IMR-90 (cell line): ENCODE data around the gene CIART. TPM values are rescaled to one million over a fixed set of nuclear protein-coding genes. Genes with fewer than 3 reads are reported as not detected.

Experiments used
- ATAC-seq: fragments of 200-7000 bp; cut with Tn5 transposase; 2 replicates; pipeline ENCODE4 v1.9.1; 2020; ENCODE audit warnings: low read depth, mild to moderate bottlenecking, moderate library complexity
- BruUV-seq: library from RNA; stranded (reverse); fragments of 400-500 nt; replicated peaks from 2 replicates; lab custom pipeline; 2021; lab: Mats Ljungman, UMichigan
- CTCF ChIA-PET: fragments of 300-600 bp; formaldehyde crosslinking; extraction: SDS; loops from one replicate; lab custom pipeline; 2021; ENCODE audit warnings: antibody characterized with exemption; lab: Yijun Ruan, JAX
- POLR2A ChIA-PET: fragments of 300-600 bp; sonication (Branson Sonifier 250); formaldehyde crosslinking; loops from one replicate; lab custom pipeline; 2022; ENCODE audit warnings: antibody characterized with exemption; ENCODE audit not compliant: unreplicated experiment; lab: Charles Lee
- DNase-seq: peaks from one replicate; pipeline ENCODE4 v3.0.0; 2013
- H2AFZ ChIP-seq: replicated peaks from 2 replicates; pipeline ENCODE3; 2013; ENCODE audit warnings: low read length, mild to moderate bottlenecking; ENCODE audit not compliant: poor library complexity
- H2AK5ac ChIP-seq: 2 replicates; pipeline ENCODE4 v1.6.1; 2013; ENCODE audit warnings: low read depth, low read length, inconsistent platforms
- H2AK9ac ChIP-seq: replicated peaks from 2 replicates; pipeline ENCODE3; 2013; ENCODE audit warnings: mild to moderate bottlenecking, low read depth, low read length, moderate library complexity; ENCODE audit not compliant: poor library complexity
- H2BK120ac ChIP-seq: 2 replicates; pipeline ENCODE4 v1.6.1; 2013; ENCODE audit warnings: low read depth, low read length, inconsistent platforms
- H2BK15ac ChIP-seq: 3 replicates; pipeline ENCODE4 v1.6.1; 2013; ENCODE audit warnings: low read depth, low read length, inconsistent platforms
- H2BK20ac ChIP-seq: 2 replicates; pipeline ENCODE4 v1.6.1; 2013; ENCODE audit warnings: low read depth, mild to moderate bottlenecking, inconsistent platforms, low read length, moderate library complexity
- H2BK5ac ChIP-seq: 2 replicates; pipeline ENCODE4 v1.6.1; 2013; ENCODE audit warnings: mild to moderate bottlenecking, low read depth, low read length, inconsistent platforms; ENCODE audit not compliant: poor library complexity, severe bottlenecking
- H3K14ac ChIP-seq: replicated peaks from 2 replicates; pipeline ENCODE4 v1.6.1; 2013; ENCODE audit warnings: low read depth, low read length, inconsistent platforms
- H3K18ac ChIP-seq: 2 replicates; pipeline ENCODE4 v1.6.1; 2013; ENCODE audit warnings: low read depth, low read length, control low read depth
- H3K23ac ChIP-seq: 2 replicates; pipeline ENCODE4 v1.6.1; 2013; ENCODE audit warnings: low read depth, low read length, inconsistent platforms
- H3K27ac ChIP-seq: 2 replicates; pipeline ENCODE4 v1.5.1; 2013; ENCODE audit warnings: mild to moderate bottlenecking, control low read depth, low read length; ENCODE audit not compliant: insufficient read depth
- H3K27me3 ChIP-seq: 2 replicates; pipeline ENCODE4 v1.6.1; 2013; ENCODE audit warnings: low read length; ENCODE audit not compliant: control insufficient read depth, insufficient read depth
- H3K36me3 ChIP-seq: 2 replicates; pipeline ENCODE4 v1.6.1; 2013; ENCODE audit warnings: low read length, mixed read lengths; ENCODE audit not compliant: control insufficient read depth, insufficient read depth
- H3K4ac ChIP-seq: 2 replicates; pipeline ENCODE4 v1.6.1; 2013; ENCODE audit warnings: low read depth, low read length, inconsistent platforms
- H3K4me1 ChIP-seq: 2 replicates; pipeline ENCODE4 v1.6.1; 2013; ENCODE audit warnings: low read length, mixed read lengths; ENCODE audit not compliant: control insufficient read depth, insufficient read depth
- H3K4me2 ChIP-seq: 2 replicates; pipeline ENCODE4 v1.6.1; 2013; ENCODE audit warnings: low read depth, mild to moderate bottlenecking, control low read depth, low read length, moderate library complexity
- H3K4me3 ChIP-seq: 2 replicates; pipeline ENCODE4 v1.5.1; 2013; ENCODE audit warnings: low read depth, mild to moderate bottlenecking, control low read depth, low read length, moderate library complexity; ENCODE audit not compliant: insufficient read depth
- H3K56ac ChIP-seq: 2 replicates; pipeline ENCODE4 v1.6.1; 2013; ENCODE audit warnings: low read length, inconsistent platforms; ENCODE audit not compliant: insufficient read depth; ENCODE audit errors: extremely low read depth
- H3K79me1 ChIP-seq, 2 experiments: 2 replicates each; pipeline ENCODE4 v1.6.1; 2013; ENCODE audit warnings: low read length in 2 of 2, inconsistent platforms in 1 of 2, low read depth in 1 of 2
- H3K9ac ChIP-seq: 2 replicates; pipeline ENCODE4 v1.6.1; 2013; ENCODE audit warnings: low read depth, low read length, control low read depth
- H3K9me1 ChIP-seq: 2 replicates; pipeline ENCODE4 v1.6.1; 2013; ENCODE audit warnings: low read length, inconsistent platforms; ENCODE audit not compliant: insufficient read depth
- H3K9me3 ChIP-seq: 2 replicates; pipeline ENCODE4 v1.6.1; 2013; ENCODE audit warnings: low read length; ENCODE audit not compliant: control insufficient read depth, insufficient read depth
- H4K20me1 ChIP-seq: 2 replicates; pipeline ENCODE4 v1.6.1; 2013; ENCODE audit warnings: low read length, inconsistent platforms; ENCODE audit not compliant: insufficient read depth
- H4K5ac ChIP-seq: 2 replicates; pipeline ENCODE4 v1.6.1; 2013; ENCODE audit warnings: mild to moderate bottlenecking, low read depth, low read length, control low read depth
- H4K8ac ChIP-seq, 2 experiments: 2 replicates each; pipeline ENCODE4 v1.6.1; 2013; ENCODE audit warnings: low read depth in 2 of 2, low read length in 2 of 2, control low read depth in 1 of 2, inconsistent platforms in 1 of 2
- H4K91ac ChIP-seq: 2 replicates; pipeline ENCODE4 v1.6.1; 2013; ENCODE audit warnings: low read depth, low read length, inconsistent platforms; ENCODE audit not compliant: insufficient read depth
- NFE2L2 ChIP-seq: fragments of 150-350 bp; IDR thresholded peaks from 2 replicates; pipeline ENCODE4 v1.6.1; 2016; ENCODE audit warnings: low read depth, mild to moderate bottlenecking, low read length
- RAD21 ChIP-seq: IDR thresholded peaks from 2 replicates; pipeline ENCODE4 v1.6.1; 2012; ENCODE audit warnings: low read length, improper control_type of control experiment
- SMC3 ChIP-seq: fragments of 150-350 bp; IDR thresholded peaks from 2 replicates; pipeline ENCODE4 v1.6.1; 2016; ENCODE audit warnings: low read depth, mild to moderate bottlenecking, antibody characterized with exemption, low read length, moderate library complexity
- USF2 ChIP-seq: fragments of 150-350 bp; IDR thresholded peaks from 2 replicates; pipeline ENCODE4 v1.6.1; 2017; ENCODE audit warnings: mild to moderate bottlenecking, antibody characterized with exemption, low read length, low read depth
- WGBS, 2 experiments: methylation state at CpG; one replicate each; pipeline versions ENCODE4 v1.1.5 to v1.1.7; 2013; ENCODE audit warnings: missing lambda C conversion rate in 2 of 2; ENCODE audit not compliant: insufficient read length in 1 of 2; ENCODE audit errors: extremely low coverage in 2 of 2; 5-methylcytosine and 5-hydroxymethylcytosine counted together
- dilution Hi-C: fragments of 300-500 bp; cut with HindIII; formaldehyde crosslinking; loops from one replicate; pipeline ENCODE4 v1.14.3; 2018; ENCODE audit warnings: low sequenced_read_pairs; ENCODE audit not compliant: unreplicated experiment
- in situ Hi-C: fragments of 300-500 bp; cut with MboI; formaldehyde crosslinking; loops from 3 replicates; pipeline ENCODE4 v1.14.3; 2019; ENCODE audit warnings: low sequenced_read_pairs, inconsistent platforms, mixed read lengths
- intact Hi-C: fragments of 100-400 bp; cut with micrococcal nuclease; formaldehyde crosslinking; loops from 2 replicates; pipeline ENCODE4 v1.10.0; 2022
- polyA plus RNA-seq, 3 experiments: library from polyadenylated mRNA; depleted of rRNA; stranded (reverse); fragments of >200 nt; gene quantifications; 2 replicates each; pipeline ENCODE4 v1.2.3, GENCODE V29; 2012; ENCODE audit warnings: low replicate concordance in 1 of 3
- total RNA-seq: library from RNA; depleted of rRNA; stranded (reverse); fragments of >200 nt; gene quantifications from 2 replicates; pipeline ENCODE4 v1.2.3, GENCODE V29; 2012
- TF ChIP-seq, protein P1 (sequence below): conservative IDR thresholded peaks from 2 replicates; pipeline ENCODE4 v1.5.1; 2012; ENCODE audit warnings: mild to moderate bottlenecking, low read depth, low read length, improper control_type of control experiment

CIART gene
- total and polyA plus RNA-seq, 2 of the 4 experiments (the other 2 are of a cell fraction) = 16.5 to 18.1 TPM

DNA sequence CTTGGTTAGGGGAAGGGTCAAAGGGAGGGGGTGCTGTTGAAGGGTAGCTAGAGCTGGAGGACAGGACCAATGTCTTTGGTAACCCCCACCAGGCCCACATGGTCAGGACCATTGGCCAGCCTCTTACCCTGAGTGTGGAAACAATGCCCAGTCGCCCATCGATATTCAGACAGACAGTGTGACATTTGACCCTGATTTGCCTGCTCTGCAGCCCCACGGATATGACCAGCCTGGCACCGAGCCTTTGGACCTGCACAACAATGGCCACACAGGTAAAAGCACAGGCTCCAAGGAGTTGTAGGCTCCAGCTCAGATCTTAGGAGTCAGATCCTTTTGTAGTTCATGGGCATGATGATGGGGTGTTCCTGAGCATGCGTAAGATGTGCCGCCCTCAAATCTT is 21.0 kb upstream of the CIART start:
- Histone ChIP-seq H4K8ac (no peak overlapping the region), H2BK120ac (no peak overlapping the region), H3K4me2 (no peak overlapping the region), H3K36me3 (peaks cover 15% of the 10 kb centered on the region), H4K20me1 (no peaks in the 10 kb centered on the region), H3K23ac (no peak overlapping the region), H3K4me3 (no peak overlapping the region), H3K9ac (no peak overlapping the region), H3K9me1 (peaks cover 3% of the 10 kb centered on the region; the same call in 1 of the 2 replicates), H3K4me1 (peaks cover 20% of the 10 kb centered on the region), H3K4ac (no peak overlapping the region), H3K79me1 (peaks cover under 1 to 10% of the 10 kb centered on the region in 2 experiments; a peak in 2 of 4 replicates), H2AK5ac (no peak overlapping the region), H3K56ac (no peak overlapping the region), H3K14ac (no peak overlapping the region), H3K27me3 (no peaks in the 10 kb centered on the region), H3K18ac (no peak overlapping the region), H3K27ac (no peak overlapping the region), H2BK5ac (no peak overlapping the region), H2BK15ac (no peak overlapping the region), H2AFZ (no peak overlapping the region), H3K9me3 (no peaks in the 10 kb centered on the region), H2AK9ac (peak overlapping the region; percentile 26), H4K5ac (no peak overlapping the region), H4K91ac (no peak overlapping the region), H2BK20ac (no peak overlapping the region)
- TF ChIP-seq, protein P1, sequence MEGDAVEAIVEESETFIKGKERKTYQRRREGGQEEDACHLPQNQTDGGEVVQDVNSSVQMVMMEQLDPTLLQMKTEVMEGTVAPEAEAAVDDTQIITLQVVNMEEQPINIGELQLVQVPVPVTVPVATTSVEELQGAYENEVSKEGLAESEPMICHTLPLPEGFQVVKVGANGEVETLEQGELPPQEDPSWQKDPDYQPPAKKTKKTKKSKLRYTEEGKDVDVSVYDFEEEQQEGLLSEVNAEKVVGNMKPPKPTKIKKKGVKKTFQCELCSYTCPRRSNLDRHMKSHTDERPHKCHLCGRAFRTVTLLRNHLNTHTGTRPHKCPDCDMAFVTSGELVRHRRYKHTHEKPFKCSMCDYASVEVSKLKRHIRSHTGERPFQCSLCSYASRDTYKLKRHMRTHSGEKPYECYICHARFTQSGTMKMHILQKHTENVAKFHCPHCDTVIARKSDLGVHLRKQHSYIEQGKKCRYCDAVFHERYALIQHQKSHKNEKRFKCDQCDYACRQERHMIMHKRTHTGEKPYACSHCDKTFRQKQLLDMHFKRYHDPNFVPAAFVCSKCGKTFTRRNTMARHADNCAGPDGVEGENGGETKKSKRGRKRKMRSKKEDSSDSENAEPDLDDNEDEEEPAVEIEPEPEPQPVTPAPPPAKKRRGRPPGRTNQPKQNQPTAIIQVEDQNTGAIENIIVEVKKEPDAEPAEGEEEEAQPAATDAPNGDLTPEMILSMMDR = no peak
- TF ChIP-seq SMC3 (no peak), NFE2L2 (no peak), USF2 (no peak), RAD21 (no peak)
- ATAC-seq (no peak), DNase-seq (no peak)
- in situ Hi-C loops (loop anchor here (10.0 kb wide), 1 partner anchor 293 kb away; no protein-coding TSS in a partner anchor), dilution Hi-C loops (no loop called here), intact Hi-C loops (no loop called here)
- WGBS, 2 experiments = 73% methylated on average over 3 of the region's 6 CpGs; no CpG with 5 or more reads in 1 of the 2 experiments
- POLR2A ChIA-PET = interaction anchor here (0.7 to 1.2 kb wide), 2 partner anchors 9 to 20 kb away, joined by 5 to 15 read pairs; no protein-coding TSS in a partner anchor
- CTCF ChIA-PET = interaction anchor here (0.5 kb wide), 1 partner anchor 719 kb away, joined by 3 read pairs; no protein-coding TSS in a partner anchor
- BruUV-seq = no TSS peak
